Kidney tubule cell (primary cell): ENCODE measurements around the gene TTC28.

Experiments used
- DNase-seq: peaks from one replicate; pipeline ENCODE4 v3.0.0-alpha.2; 2018; ENCODE audit warnings: low spot score

Gene TTC28

GRCh38 chr22:28051091-28051786 lies 628.4 kb downstream of the TTC28 start:
- no peak for DNase-seq

- DNase-seq, result no peak
These were observed 631.1 kb downstream of the TTC28 start for GRCh38 chr22:28048529-28048928.

- no peak for DNase-seq
These were observed 631.9 kb downstream of the TTC28 start for GRCh38 chr22:28047740-28048139.

- no peak for DNase-seq
These were observed 633.5 kb downstream of the TTC28 start for GRCh38 chr22:28046100-28046499.

- DNase-seq, result no peak
These were observed 635.0 kb downstream of the TTC28 start for GRCh38 chr22:28044546-28045173.

- no peak for DNase-seq
These were observed 636.4 kb downstream of the TTC28 start for GRCh38 chr22:28043266-28043665.

- peak; percentile 41 for DNase-seq
These were observed 644.8 kb downstream of the TTC28 start for GRCh38 chr22:28034760-28035401.

- DNase-seq, result no peak
These were observed 645.4 kb downstream of the TTC28 start for GRCh38 chr22:28034145-28034759.

- DNase-seq, result no peak
These were observed 646.8 kb downstream of the TTC28 start for GRCh38 chr22:28032861-28033260.

GRCh38 chr22:28031383-28031922 lies 648.2 kb downstream of the TTC28 start:
- DNase-seq, result no peak

GRCh38 chr22:28030473-28030872 lies 649.2 kb downstream of the TTC28 start:
- no peak for DNase-seq

GRCh38 chr22:28029956-28030355 lies 649.7 kb downstream of the TTC28 start:
- DNase-seq, result no peak

GRCh38 chr22:28029201-28029948 lies 650.3 kb downstream of the TTC28 start:
- DNase-seq, result peak; percentile 71

- DNase-seq, result peak; percentile 50
These were observed 651.9 kb downstream of the TTC28 start for GRCh38 chr22:28027453-28028448.

- no peak for DNase-seq
These were observed 653.6 kb downstream of the TTC28 start for GRCh38 chr22:28025866-28026575.

- no peak for DNase-seq
These were observed 654.3 kb downstream of the TTC28 start for GRCh38 chr22:28025333-28025732.

GRCh38 chr22:28024422-28024888 lies 655.2 kb downstream of the TTC28 start:
- DNase-seq, result no peak

- DNase-seq, result no peak
These were observed 655.9 kb downstream of the TTC28 start for GRCh38 chr22:28023774-28024173.

GRCh38 chr22:28023036-28023435 lies 656.6 kb downstream of the TTC28 start:
- DNase-seq, result no peak
